Lower leg skin (tissue), 3 donors: ENCODE data around the gene HMGN1.

Experiments used
- POLR2A ChIP-seq, 2 donors: fragments of 450-650 bp; IDR thresholded peaks; one replicate each; pipeline ENCODE4 v1.6.1; 2016 to 2017; ENCODE audit warnings: antibody characterized with exemption in 2 of 2, mild to moderate bottlenecking in 1 of 2, moderate library complexity in 1 of 2
- TF ChIP-seq, protein P1 (sequence below), 3 donors: fragments of 450-650 bp; IDR thresholded peaks; one replicate each; pipeline ENCODE4 v1.5.1; 2016; ENCODE audit warnings: antibody characterized with exemption in 3 of 3, mild to moderate bottlenecking in 3 of 3, moderate library complexity in 2 of 3

DNA sequence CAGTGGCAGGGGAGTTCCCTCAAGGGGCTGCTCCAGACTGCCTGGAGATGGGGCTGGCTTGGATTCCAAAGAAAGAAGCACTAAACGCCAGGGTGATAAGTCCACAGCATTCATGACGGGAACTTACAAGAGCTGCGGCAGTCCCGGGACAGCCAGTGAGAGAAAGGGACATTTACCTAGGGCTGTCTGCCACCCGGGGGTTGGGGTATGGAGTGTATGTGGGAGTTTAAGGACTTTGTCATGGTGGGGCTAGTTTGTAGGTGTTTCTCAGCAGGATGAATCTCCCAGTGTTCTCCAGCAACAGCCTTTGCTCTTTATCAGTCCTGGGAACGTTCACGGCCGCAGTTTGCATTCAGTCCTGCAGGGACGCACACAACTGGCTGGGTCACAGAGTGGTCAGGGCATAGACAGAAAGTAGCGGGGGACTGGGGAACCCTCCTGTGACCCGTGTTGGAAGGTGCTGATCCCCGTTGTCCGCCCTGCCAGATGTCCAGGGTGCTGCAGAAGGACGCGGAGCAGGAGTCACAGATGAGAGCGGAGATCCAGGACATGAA, 41.4 kb upstream of the HMGN1 start:
- TF ChIP-seq, protein P1, sequence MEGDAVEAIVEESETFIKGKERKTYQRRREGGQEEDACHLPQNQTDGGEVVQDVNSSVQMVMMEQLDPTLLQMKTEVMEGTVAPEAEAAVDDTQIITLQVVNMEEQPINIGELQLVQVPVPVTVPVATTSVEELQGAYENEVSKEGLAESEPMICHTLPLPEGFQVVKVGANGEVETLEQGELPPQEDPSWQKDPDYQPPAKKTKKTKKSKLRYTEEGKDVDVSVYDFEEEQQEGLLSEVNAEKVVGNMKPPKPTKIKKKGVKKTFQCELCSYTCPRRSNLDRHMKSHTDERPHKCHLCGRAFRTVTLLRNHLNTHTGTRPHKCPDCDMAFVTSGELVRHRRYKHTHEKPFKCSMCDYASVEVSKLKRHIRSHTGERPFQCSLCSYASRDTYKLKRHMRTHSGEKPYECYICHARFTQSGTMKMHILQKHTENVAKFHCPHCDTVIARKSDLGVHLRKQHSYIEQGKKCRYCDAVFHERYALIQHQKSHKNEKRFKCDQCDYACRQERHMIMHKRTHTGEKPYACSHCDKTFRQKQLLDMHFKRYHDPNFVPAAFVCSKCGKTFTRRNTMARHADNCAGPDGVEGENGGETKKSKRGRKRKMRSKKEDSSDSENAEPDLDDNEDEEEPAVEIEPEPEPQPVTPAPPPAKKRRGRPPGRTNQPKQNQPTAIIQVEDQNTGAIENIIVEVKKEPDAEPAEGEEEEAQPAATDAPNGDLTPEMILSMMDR (IDR thresholded peaks at IDR 0.05), result no peak
- no peak for TF ChIP-seq POLR2A (IDR thresholded peaks at IDR 0.05)
